IMR-90 (cell line): ENCODE measurements around the gene ABCC10.

Source experiments
- CEBPB ChIP-seq: IDR thresholded peaks from 2 replicates; pipeline ENCODE4 v1.6.1; 2012; ENCODE audit warnings: low read depth, low read length, improper control_type of control experiment
- FOS ChIP-seq: fragments of 150-350 bp; IDR thresholded peaks from 2 replicates; pipeline ENCODE4 v1.6.1; 2016; ENCODE audit warnings: low read depth, low read length
- MAFK ChIP-seq: IDR thresholded peaks from 2 replicates; pipeline ENCODE4 v1.6.1; 2012; ENCODE audit warnings: low read depth, low read length, improper control_type of control experiment
- MAZ ChIP-seq: IDR thresholded peaks from 2 replicates; pipeline ENCODE4 v1.6.1; 2012; ENCODE audit warnings: low read depth, mild to moderate bottlenecking, low read length, improper control_type of control experiment, moderate library complexity, borderline replicate concordance
- POLR2A ChIP-seq: IDR thresholded peaks from 2 replicates; pipeline ENCODE4 v1.6.1; 2012; ENCODE audit warnings: mild to moderate bottlenecking, low read depth, low read length
- RAD21 ChIP-seq: IDR thresholded peaks from 2 replicates; pipeline ENCODE4 v1.6.1; 2012; ENCODE audit warnings: low read length, improper control_type of control experiment
- TF ChIP-seq, protein P1 (sequence below): conservative IDR thresholded peaks from 2 replicates; pipeline ENCODE4 v1.5.1; 2012; ENCODE audit warnings: mild to moderate bottlenecking, low read depth, low read length, improper control_type of control experiment
- TF ChIP-seq, protein P2 (sequence below): fragments of 150-350 bp; IDR thresholded peaks from 2 replicates; pipeline ENCODE4 v1.6.1; 2017; ENCODE audit warnings: mild to moderate bottlenecking, antibody characterized with exemption, low read length, low read depth

DNA sequence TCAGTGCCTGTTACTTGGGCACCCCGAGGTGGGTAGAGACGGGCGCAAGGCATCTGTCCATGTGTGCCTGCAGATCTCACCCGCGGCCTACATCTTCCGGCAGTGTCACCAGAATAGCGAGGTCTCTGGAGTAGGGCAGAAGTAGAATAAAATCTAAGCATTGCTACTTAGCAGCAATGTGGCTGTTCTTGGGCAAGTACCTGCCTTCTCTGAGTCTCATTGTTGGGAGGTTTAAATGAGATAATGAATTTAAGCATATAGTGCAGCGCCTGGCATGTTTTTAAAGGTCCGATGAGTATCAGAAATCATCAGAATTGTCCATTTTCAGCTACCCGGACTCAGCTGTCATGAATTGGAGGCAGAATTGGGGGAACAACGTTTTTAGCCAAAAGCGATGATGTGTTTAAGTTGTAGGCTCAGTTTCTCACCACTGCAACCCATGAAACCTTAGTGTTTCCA is 800 bp downstream of the ABCC10 start:
- TF ChIP-seq CEBPB (no peak), MAFK (no peak), RAD21 (no peak), MAZ (no peak), POLR2A (no peak), FOS (no peak)
- TF ChIP-seq, protein P1, sequence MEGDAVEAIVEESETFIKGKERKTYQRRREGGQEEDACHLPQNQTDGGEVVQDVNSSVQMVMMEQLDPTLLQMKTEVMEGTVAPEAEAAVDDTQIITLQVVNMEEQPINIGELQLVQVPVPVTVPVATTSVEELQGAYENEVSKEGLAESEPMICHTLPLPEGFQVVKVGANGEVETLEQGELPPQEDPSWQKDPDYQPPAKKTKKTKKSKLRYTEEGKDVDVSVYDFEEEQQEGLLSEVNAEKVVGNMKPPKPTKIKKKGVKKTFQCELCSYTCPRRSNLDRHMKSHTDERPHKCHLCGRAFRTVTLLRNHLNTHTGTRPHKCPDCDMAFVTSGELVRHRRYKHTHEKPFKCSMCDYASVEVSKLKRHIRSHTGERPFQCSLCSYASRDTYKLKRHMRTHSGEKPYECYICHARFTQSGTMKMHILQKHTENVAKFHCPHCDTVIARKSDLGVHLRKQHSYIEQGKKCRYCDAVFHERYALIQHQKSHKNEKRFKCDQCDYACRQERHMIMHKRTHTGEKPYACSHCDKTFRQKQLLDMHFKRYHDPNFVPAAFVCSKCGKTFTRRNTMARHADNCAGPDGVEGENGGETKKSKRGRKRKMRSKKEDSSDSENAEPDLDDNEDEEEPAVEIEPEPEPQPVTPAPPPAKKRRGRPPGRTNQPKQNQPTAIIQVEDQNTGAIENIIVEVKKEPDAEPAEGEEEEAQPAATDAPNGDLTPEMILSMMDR, result no peak
- TF ChIP-seq, protein P2, sequence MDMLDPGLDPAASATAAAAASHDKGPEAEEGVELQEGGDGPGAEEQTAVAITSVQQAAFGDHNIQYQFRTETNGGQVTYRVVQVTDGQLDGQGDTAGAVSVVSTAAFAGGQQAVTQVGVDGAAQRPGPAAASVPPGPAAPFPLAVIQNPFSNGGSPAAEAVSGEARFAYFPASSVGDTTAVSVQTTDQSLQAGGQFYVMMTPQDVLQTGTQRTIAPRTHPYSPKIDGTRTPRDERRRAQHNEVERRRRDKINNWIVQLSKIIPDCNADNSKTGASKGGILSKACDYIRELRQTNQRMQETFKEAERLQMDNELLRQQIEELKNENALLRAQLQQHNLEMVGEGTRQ, result no peak
